Uterus (tissue), 2 donors: Measurements from ENCODE around the gene NOTCH4.

Experiments used
- POLR2A ChIP-seq, 2 donors: fragments of 450-650 bp; IDR thresholded peaks; one replicate each; pipeline ENCODE4 v1.6.1; 2016; ENCODE audit warnings: antibody characterized with exemption in 2 of 2, mild to moderate bottlenecking in 1 of 2, moderate library complexity in 1 of 2
- TF ChIP-seq, protein P1 (sequence below), 4 experiments: fragments of 200-600 bp in 2 of 4; fragments of 450-650 bp in 2 of 4; sonication (generic) in 2 of 4; IDR thresholded peaks; one replicate each; pipeline ENCODE4 v1.5.1; 2016 to 2019; ENCODE audit warnings: antibody characterized with exemption in 4 of 4, mild to moderate bottlenecking in 2 of 4, moderate library complexity in 1 of 4

DNA sequence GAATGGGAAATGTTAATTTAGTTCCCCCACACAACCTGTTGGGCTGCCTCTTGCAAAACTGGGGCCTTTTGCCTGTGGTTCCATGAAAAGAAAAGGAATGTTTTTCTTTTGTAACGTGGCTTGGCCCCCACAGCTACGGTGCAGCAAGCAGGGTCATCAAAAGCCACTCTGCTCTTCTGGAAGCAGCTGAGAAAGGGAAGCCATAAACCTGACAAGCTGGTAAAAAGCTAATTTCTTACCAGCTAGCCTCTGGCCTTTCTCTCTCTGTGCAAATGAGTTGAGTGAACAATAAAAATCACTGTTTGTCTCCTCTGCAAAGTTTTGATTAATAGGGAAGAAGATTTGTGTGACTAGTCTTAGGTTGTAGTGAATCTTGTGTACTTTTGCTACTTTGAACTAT lies 23.5 kb upstream of the NOTCH4 start:
- no peak for TF ChIP-seq POLR2A (IDR thresholded peaks at IDR 0.05)
- TF ChIP-seq, protein P1, sequence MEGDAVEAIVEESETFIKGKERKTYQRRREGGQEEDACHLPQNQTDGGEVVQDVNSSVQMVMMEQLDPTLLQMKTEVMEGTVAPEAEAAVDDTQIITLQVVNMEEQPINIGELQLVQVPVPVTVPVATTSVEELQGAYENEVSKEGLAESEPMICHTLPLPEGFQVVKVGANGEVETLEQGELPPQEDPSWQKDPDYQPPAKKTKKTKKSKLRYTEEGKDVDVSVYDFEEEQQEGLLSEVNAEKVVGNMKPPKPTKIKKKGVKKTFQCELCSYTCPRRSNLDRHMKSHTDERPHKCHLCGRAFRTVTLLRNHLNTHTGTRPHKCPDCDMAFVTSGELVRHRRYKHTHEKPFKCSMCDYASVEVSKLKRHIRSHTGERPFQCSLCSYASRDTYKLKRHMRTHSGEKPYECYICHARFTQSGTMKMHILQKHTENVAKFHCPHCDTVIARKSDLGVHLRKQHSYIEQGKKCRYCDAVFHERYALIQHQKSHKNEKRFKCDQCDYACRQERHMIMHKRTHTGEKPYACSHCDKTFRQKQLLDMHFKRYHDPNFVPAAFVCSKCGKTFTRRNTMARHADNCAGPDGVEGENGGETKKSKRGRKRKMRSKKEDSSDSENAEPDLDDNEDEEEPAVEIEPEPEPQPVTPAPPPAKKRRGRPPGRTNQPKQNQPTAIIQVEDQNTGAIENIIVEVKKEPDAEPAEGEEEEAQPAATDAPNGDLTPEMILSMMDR (IDR thresholded peaks at IDR 0.05), result no peak
